HEK293T (cell line): Measurements from ENCODE around the gene PPL.

Source experiments
- ARNT ChIP-seq: fragments of 450-650 bp; IDR thresholded peaks from 2 replicates; pipeline ENCODE4 v1.6.1; 2017; ENCODE audit warnings: mild to moderate bottlenecking
- BHLHE40 ChIP-seq: fragments of 450-650 bp; IDR thresholded peaks from 2 replicates; pipeline ENCODE4 v1.6.1; 2016; ENCODE audit warnings: mild to moderate bottlenecking, moderate library complexity, borderline replicate concordance
- CTBP1 ChIP-seq: fragments of 450-650 bp; IDR thresholded peaks from 2 replicates; pipeline ENCODE4 v1.6.1; 2016; ENCODE audit warnings: borderline replicate concordance
- FOXA1 ChIP-seq: fragments of 450-650 bp; IDR thresholded peaks from 2 replicates; pipeline ENCODE4 v1.6.1; 2016; ENCODE audit warnings: mild to moderate bottlenecking
- FOXK2 ChIP-seq: fragments of 450-650 bp; IDR thresholded peaks from 2 replicates; pipeline ENCODE4 v1.6.1; 2016; ENCODE audit warnings: mild to moderate bottlenecking
- FOXM1 ChIP-seq: fragments of 450-650 bp; IDR thresholded peaks from 2 replicates; pipeline ENCODE4 v1.6.1; 2017; ENCODE audit warnings: mild to moderate bottlenecking, borderline replicate concordance
- HDGF ChIP-seq: fragments of 450-650 bp; IDR thresholded peaks from 2 replicates; pipeline ENCODE4 v1.6.1; 2017; ENCODE audit warnings: antibody characterized with exemption, borderline replicate concordance
- NFRKB ChIP-seq: fragments of 450-650 bp; IDR thresholded peaks from 2 replicates; pipeline ENCODE4 v1.6.1; 2016; ENCODE audit warnings: mild to moderate bottlenecking, moderate library complexity
- SP1 ChIP-seq: fragments of 450-650 bp; IDR thresholded peaks from 2 replicates; pipeline ENCODE4 v1.6.1; 2017
- SUZ12 ChIP-seq: fragments of 450-650 bp; IDR thresholded peaks from 2 replicates; pipeline ENCODE4 v1.6.1; 2016; ENCODE audit warnings: mild to moderate bottlenecking
- TARDBP ChIP-seq: fragments of 450-650 bp; IDR thresholded peaks from 2 replicates; pipeline ENCODE4 v1.6.1; 2016
- ZNF384 ChIP-seq: fragments of 450-650 bp; IDR thresholded peaks from 2 replicates; pipeline ENCODE4 v1.6.1; 2016
- TF ChIP-seq, protein P1 (sequence below): fragments of 450-650 bp; IDR thresholded peaks from 2 replicates; pipeline ENCODE4 v1.6.1; 2016

DNA sequence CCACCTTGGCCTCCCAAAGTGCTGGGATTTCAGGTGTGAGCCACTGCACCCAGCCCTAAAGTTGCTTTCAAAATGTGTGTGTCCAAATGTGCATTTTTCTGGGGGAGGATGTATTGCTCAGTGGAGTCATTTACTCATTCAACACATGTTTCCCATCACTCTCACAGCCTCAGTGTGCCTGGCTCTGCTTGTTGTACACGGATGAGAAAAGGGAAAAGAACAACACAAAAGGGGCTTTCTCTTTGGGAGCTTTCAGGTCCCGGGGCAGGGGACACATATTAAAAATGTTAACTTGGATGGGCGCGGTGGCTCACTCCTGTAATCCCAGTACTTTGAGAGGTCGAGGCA, 1.7 kb upstream of the PPL start:
- no peak for TF ChIP-seq FOXM1
- no peak for TF ChIP-seq TARDBP
- no peak for TF ChIP-seq SP1
- no peak for TF ChIP-seq NFRKB
- TF ChIP-seq BHLHE40 = no peak
- TF ChIP-seq, protein P1, sequence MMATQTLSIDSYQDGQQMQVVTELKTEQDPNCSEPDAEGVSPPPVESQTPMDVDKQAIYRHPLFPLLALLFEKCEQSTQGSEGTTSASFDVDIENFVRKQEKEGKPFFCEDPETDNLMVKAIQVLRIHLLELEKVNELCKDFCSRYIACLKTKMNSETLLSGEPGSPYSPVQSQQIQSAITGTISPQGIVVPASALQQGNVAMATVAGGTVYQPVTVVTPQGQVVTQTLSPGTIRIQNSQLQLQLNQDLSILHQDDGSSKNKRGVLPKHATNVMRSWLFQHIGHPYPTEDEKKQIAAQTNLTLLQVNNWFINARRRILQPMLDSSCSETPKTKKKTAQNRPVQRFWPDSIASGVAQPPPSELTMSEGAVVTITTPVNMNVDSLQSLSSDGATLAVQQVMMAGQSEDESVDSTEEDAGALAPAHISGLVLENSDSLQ = no peak
- TF ChIP-seq ARNT = no peak
- no peak for TF ChIP-seq SUZ12
- no peak for TF ChIP-seq CTBP1
- no peak for TF ChIP-seq ZNF384
- no peak for TF ChIP-seq FOXA1
- TF ChIP-seq FOXK2 = no peak
- TF ChIP-seq HDGF = no peak
